Myocyte (in vitro differentiated cells): ENCODE measurements around the gene MFSD2A. TPM values are rescaled to one million over a fixed set of nuclear protein-coding genes. Genes with fewer than 3 reads are reported as not detected.
"Not testable (repeated sequence)": the region's sequence is repeated elsewhere in the genome, so short reads cannot be mapped to it uniquely, and the experiment has no call there.

Experiments
- DNase-seq: peaks from one replicate; pipeline ENCODE4 v3.0.0-alpha.2; 2012; ENCODE audit warnings: low read depth
- polyA plus RNA-seq: library from polyadenylated mRNA; unstranded; fragments of >200 nt; gene quantifications from one replicate; pipeline ENCODE4 v1.2.1, GENCODE V29; 2012; ENCODE audit warnings: missing spikeins
- total RNA-seq: library from RNA; depleted of rRNA; stranded (reverse); fragments of >200 nt; gene quantifications from 2 replicates; pipeline ENCODE4 v1.2.3, GENCODE V29; 2014

Gene MFSD2A
- total RNA-seq: 15.9 and 16.4 TPM in 2 replicates
- polyA plus RNA-seq: 9.6 TPM

DNA sequence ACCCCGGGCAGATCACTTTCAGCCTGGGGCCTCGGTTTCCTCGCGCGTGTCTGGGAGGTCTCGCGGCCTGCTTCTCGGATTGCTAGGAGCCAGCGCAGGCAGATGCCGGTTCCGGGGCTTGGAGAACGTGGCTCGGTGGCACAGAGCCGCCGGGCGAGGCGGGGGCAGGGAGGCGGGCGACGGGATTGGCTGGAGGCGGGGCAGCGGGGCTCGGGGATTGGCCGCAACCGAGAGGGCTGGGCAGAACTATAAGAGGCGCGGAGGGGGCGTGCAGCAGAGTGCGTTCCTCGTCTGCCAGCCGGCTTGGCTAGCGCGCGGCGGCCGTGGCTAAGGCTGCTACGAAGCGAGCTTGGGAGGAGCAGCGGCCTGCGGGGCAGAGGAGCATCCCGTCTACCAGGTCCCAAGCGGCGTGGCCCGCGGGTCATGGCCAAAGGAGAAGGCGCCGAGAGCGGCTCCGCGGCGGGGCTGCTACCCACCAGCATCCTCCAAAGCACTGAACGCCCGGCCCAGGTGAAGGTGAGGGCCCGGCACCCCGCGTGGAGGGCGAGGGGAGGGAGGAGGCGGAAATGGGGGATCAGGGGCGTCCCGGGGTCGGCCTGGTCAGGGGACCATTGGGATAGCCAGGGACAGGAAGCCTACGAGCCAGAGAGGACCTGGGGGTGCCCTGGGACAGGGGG is at the start of gene MFSD2A:
Gene MFSD2A, plus strand, starts transcription at position 276 of the 677 bp plus-strand sequence. Its CDS starts 148 bp downstream, at position 424.
- peak; percentile 94 for DNase-seq

DNA sequence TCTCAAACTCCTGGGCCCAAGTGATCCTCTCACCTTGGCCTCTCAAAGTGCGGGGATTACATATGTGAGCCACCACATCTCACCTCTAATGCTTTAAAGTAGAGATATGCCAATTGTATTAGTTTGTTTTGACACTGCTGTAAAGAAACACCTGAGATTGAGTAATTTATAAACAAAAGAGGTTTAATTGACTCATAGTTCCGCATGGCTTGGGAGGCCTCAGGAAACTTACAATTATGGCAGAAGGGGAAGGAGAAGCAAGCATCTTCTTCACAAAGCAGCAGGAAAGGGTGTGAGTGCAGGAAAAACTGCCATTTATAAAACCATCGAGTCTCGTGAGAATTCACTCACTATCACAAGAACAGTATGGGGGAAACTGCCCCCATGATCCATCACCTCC is 49.8 kb upstream of the MFSD2A start:
- no peak for DNase-seq

DNA sequence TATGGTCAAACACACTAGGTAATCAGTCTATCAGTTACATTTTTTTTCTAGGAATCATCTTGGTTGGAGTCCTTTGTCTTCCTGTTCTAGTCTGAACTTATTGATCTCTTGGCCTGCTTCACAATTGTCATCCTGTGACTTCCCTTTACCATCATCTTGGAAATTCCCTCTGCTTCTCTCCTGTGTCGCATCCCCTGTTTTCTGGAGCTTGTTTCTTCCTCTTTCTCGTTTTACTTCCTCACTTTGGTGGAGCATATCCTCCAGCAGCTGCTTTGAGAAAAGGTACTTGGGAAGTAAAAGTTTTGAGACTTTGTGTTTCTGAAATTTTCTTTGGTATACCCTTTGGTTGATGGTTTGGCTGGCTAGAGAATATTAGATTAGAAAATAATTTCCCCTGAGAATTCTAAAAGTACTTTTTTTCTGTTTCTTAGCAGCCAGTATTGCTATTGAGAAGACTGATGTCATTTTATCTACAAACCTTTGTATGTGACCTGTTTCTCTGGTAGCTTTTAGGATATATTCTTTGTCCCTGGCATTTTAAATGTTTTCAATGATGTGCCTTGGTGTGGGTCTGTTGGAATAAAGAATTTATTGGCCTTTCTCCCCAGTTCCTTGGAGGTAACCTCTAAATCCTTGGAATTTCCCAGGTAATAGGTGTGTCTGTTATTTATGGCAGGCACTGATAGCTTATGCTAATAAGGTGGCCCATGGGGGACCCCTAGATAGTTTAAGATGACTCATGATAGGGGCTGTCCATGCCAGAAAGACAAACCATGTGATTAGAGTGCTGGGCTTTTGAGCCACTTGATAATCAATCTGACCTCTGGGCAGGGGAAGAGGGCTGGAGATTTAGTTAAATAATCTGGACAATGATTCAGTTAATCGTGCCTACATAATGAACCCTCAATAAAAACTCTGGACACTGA is 47.2 kb upstream of the MFSD2A start:
- DNase-seq: no peak

DNA sequence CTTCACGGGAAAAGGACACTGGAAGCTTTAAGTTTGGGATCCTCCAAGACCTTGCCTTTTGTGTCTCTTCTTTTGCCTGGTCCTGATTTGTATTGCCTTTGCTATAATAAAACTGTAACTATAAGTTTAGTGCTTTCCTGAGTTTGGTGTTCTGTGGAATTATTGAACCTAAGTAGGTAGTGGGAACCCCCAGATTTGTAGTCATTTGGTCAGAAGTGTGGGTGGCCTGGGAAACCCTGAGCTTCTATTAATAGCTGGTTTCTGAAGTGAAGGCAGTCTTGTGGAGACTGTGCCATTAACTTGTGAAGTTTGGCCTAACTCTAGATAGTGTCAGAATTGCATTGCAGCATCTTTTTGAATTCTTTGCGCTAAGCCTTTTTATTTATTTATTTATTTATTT is 46.4 kb upstream of the MFSD2A start:
- DNase-seq: no peak

DNA sequence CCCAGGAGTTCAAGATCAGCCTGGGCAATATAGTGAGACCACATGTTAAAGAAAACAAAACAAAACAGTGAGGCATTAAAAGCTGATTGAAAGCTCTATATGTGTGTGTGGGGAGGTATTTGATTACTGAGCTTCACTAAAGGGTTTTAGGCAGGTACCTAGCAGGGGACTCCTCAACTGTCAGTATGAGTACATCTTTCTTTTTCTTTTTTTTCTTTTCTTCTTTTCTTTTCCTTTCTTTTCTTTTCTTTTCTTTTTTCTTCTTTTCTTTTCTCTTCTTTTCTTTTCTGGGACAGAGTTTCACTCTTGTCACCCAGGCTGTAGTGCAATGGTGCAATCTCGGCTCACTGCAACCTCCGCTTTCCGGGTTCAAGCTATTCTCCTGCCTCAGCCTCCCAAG is 44.7 kb upstream of the MFSD2A start:
- no peak for DNase-seq

DNA sequence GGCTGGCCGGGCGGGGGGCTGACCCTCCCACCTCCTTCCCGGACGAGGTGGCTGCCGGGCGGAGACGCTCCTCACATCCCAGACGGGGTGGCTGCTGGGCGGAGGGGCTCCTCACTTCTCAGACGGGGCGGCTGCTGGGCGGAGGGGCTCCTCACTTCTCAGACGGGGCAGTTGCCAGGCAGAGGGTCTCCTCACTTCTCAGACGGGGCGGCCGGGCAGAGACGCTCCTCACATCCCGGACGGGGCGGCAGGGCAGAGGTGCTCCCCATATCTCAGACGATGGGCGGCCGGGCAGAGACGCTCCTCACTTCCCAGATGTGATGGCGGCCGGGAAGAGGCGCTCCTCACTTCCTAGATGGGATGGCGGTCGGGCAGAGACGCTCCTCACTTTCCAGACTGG is 41.8 kb upstream of the MFSD2A start:
- not testable (repeated sequence) for DNase-seq

DNA sequence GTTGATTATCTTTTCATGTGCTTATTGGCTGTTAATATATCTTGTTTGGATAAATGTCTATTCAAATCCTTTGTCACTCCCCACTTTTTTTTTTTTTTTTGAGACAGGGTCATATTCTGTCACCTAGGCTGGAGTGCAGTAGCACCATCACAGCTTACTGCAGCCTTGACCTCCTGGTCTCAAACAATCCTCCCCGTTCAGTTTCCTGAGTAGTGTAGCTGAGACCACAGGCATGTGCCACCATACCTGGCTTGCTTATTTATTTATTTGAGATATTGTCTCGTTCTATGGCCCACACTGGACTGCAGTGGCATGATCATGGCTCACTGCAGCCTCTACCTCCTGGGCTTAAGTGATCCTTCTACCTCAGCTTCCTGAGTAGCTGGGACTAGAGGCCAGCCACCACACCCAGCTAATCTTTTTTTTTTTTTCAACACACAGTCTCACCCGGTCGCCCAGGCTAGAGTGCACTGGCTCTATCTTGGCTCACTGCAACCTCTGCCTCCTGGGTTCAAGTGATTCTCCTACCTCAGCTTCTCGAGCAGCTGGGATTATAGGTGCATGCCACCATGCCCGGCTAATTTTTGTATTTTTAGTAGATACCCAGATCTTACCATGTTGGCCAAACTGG is 39.3 kb upstream of the MFSD2A start:
- DNase-seq: peak; percentile 9

DNA sequence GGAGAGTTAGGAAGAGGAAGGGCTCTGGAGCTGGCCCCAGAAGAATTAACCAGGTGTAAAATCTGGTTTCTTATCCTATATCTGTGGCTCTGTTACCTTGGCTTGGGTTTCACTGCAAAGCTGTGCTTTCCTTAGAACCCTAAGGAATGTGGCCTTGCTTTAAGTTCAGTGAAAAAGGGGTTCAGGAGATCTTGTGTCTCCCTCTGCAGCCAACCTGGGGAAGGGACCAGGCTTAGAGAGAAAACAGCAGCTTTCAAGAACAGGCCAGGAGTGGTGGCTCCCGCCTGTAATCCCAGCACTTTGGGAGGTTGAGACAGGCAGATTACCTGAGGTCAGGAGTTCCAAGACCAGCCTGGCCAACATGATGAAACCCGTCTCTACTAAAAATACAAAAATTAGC is 37.1 kb upstream of the MFSD2A start:
- peak; percentile 13 for DNase-seq

DNA sequence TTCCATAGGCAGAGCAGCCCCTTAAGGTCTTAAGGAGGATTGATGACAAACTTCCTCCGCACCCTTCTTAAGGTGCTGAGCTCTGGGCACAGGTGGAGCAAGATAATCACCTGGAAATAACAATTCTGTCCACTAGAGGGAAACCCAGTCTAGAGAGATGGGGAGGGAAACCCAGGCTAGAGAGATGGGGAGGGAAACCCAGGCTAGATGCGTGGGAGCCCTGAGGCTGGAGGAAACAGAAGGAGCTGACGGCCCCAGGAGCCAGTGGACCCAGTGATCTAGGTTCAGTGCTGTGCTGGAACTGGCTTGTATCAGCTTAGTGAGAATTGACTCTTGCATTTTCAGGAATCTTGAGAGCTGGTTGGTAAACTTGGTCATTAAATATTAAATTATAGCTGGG is 35.4 kb upstream of the MFSD2A start:
- peak; percentile 71 for DNase-seq

DNA sequence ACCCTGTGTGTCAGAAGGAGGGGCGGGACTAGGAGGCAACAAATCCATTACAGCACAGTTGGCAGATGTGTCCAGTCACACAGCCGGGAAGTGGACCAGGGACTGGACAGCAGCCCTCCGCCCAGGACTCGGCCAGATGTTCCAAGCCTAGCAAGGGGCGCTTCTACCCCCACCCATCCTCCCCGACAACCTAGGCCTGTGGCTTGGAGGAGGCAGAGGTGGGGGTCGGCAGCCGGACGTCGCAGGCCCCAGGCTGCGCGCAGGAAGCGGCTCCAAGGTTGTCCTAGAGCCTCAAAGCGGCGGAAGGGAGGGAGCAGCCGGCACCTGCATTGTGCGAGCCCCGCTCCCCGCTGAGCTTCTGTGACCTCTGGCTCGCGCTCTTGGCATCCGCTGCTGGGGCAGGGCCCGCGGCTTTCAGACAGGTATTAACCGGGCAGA is 32.7 kb upstream of the MFSD2A start:
- no peak for DNase-seq

DNA sequence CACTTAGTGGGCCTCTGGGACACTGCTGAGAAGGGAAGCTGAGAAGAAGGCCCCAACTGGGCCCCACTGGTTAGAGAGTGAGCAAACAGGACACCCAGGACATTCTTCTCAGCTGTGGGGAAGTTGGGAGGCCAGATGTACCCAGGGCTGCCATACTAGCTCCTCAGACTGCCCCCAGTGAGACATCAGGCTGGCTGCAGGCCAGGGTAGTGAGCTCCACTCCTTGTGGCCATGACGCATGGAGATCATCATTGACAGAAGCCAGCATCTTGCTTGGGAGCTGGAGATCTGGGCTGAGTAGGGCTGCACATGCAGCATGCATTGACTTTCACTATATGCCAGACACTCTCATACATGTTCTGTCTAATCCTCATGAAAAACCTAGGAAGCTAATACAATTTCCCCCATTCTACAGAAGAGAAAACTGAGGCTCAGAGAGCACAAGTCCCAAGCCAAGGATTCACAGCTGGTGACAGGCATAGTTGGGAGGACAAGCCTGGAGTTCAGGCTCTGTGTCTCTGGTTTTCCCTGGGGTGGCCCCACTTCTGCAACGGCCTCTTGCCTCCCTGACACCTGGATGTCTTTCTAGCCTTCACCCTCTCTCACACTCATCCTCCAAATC is 29.1 kb upstream of the MFSD2A start:
- no peak for DNase-seq

DNA sequence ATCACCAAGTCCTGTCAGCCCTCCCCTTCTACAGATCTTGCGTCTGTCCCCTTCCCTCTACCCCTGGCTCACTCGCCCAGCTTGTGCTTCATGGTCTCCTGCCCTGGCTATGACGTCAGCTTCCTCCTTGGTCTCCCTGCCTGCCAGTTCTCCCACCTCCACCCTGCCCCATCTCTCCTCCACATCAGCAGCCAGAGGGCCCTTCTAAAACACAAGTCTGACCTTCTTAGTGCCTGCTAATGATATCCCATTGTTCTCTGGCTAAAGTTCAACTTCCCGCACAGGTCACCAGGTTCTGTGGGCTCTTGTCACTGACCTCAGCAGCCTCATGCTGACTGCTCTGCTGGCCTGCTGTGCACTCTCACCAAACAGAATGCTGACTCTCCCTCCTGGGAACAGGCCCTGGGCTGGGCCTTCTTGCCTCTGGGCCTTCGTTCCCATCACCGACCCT is 28.6 kb upstream of the MFSD2A start:
- DNase-seq: no peak

DNA sequence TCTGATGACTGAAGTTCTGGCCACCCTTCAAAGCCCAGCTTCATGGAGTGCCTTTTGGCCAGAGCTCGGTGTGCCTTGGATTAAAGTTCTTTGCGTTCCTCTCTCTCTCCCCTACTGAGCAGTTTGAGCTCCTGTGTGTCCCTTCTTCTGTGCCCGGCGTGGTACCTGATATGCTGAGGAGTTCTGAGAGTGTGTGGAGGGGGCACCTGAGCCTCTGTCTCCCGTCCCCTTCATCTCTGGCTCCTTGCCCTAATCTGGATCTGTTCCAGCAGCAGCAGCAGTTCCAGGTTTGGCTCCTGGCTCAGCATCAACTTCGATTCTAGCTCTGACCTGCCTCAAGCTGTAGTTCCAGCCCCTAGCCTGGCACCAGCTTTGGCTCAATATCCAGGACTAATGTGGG is 28.1 kb upstream of the MFSD2A start:
- DNase-seq: no peak

DNA sequence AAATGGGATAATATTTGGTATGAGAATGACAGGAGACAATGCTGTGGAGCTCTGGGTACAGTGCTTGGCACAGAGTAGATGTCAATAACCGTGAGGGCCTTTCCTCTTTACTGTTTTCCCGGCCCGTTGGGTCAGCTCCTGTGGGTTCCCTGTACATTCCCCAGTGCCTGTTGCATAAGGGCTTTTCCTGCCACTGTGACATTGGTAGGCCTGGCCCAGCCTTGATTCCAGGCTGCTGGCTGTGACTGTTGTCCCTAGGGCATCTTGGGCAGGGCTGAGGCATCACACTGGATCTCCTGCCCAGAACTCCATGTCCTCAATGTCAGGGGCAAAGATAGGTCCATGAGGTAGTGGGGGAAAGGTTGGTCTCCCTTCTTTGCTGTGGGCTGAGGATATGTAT is 27.4 kb upstream of the MFSD2A start:
- peak; percentile 18 for DNase-seq

DNA sequence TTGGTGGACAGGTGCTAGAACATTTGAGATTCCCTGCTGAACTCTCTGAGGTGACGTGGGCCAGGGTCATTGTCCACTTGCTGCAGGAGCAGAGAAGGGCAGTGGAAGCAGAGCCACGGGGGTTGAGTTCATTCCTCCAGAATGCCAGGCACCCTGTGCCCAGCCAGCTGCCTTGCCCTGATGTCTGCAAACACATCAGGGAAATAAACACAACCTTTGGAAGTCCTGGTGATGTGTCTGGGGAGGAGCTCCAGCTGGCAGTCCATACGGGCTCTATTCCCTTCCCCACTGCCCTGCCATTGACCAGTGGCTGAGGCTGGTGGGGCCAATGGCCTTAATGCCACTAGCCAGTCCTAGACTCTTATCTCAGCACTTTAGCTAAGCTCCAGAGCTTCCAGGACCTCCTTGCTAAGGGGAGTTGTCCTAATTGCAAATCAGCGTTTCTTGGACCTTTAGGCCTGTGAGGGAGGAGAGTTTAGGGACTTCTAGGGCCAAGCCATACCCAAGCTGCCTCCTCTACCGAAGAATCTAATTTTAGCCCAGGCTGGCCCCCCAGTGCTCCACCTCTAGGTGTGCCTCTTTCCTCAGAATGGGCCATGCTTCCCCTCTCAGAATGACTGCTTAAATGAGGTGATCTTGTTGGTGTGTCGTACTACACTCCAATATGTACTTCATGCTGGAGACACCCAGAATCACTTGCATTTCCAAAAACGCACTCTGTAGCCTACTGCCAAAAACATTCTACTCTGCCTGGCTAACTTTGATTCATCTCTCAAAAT is 25.9 kb upstream of the MFSD2A start:
- DNase-seq: peak; percentile 20

DNA sequence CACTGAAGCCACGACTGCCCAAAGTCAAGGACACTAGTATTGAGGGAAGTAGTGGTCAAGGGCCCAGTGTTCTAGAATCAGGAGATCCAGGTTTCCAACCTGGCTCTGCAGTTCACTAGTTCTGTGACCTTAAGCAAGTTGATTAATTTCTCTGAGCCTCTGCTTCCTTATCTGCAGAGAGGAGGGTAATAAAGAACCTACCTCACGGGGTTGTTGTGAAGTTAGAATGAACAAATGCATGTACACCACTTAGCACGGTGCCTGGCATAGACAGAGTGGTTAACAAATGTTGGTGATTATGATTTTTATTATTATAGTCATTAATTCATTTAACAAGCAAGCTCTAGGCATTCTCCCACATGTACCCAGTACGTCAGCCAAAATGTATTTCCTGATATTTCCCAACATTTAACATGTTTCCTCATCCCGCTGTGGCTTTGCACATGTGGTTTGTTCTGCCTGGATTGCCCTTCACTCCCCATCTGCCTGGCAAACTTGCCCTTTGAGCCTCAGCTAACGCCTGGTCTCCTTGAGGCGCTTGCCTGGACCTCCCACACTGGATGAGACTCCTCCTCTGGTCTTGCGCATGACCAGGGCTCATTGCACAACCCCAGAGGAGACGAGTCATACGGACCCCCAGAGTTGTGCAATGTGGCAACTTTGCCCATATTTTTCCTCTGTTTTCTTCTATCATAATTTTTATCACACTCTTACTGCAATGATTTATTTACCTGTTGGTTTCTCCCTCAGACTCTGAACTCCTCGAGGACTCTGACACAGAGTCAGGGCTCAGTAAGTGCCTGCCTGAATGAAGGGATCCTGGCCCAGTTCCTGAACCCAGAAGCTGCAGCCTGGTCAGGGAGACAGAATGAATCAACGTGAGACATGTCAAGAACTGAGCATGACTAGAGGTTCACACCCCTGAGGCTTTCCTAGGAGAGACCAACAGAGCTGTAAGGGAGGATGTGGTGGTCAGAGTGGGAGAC is 20.7 kb upstream of the MFSD2A start:
- peak; percentile 82 for DNase-seq

DNA sequence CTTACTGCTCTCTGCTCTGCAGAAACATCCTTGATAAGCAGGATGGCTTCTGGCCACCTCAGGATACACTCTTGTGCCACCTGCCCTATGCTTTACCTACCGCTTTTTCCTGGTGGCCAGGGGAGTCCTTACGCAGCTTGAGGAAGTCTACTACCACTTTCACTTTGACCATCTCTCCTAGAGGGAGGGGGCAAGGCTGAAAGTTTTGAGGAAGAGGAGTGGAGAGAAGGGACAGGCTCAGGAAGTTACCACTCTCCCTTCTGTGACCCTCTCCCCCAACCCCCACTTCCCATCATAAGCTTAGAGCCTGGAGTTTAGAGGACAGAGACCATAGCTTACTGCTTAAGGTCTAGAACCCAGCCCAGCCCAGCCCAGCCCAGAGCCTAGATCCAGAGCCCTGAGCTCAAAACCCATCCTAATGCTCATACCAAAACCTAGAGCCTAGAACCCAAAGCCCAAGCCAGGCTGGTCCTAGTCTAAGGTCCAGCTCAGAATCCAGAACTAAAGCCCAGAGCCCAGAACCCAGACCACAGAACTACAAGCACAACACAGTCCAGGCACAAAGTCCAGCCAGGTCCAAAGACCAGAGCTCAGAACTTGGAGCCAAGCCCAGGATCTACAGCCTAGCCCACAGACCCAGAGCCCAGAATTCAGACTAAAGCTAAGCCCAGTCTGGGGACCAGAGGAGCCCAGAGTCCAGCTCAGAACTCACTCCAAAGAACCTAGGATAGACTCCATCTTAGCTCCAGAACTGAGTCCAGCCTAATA is 18.0 kb upstream of the MFSD2A start:
- no peak for DNase-seq

DNA sequence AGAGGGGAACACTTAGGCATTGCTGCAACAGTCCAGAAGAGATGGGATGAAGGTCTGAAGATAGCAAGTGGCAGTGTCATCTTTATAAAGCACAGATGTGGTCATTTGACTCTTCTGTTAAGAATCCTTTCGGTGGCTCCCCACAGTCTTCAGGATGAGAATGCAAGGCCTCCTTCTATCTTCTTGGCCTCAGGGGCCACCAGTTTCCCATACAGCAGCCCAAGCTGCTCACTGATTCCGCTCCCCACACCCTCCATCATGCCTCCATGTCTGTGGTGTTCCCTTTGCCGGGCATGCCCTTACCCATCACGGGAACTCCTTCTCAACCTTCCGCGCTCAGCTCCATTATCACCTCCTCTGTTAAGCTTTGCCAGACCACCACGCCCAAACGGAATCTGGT is 16.1 kb upstream of the MFSD2A start:
- DNase-seq: no peak

DNA sequence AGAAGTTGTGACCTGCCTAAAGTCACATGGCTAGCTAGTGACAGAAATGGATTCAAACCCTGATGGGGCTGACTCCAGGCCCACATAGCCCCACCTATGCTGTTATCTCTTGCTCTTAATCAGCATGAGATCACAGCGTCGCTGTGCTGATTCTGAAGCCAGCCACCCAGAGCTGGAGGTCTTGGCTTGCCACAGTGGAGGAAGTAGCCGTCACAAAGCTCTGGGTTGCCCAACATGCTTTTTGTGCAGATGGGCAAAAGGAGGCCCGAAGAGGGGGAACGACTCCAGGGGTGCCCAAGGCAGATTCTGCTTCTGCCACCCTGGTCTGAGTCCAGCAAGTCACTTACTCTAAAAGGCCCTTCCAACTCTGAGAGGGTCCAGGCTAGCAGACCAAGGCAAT is 14.7 kb upstream of the MFSD2A start:
- DNase-seq: no peak
